ENCODE results near the gene CRISPLD2. TPM values are rescaled to one million over a fixed set of nuclear protein-coding genes. Genes with fewer than 3 reads are reported as not detected.

Gene CRISPLD2
- total and polyA plus RNA-seq, 9 of the 15 experiments (the other 6 are each of a cell fraction or from before 2014, with no cell fraction given): 0.03 to 0.24 (median 0.04) TPM; not detected in 4

GRCh38 chr16:84853534-84853933, 33.7 kb downstream of the CRISPLD2 start:
- H2AFZ ChIP-seq (ENCODE audit: low read depth, low read length): no peak overlapping the region
- H3K4me2 ChIP-seq (ENCODE audit: insufficient read depth, low read length): no peak overlapping the region
- no peaks in the 10 kb centered on the region for H3K36me3 ChIP-seq (ENCODE audit: control insufficient read depth, insufficient read depth, low read length)
- peak overlapping the region in 1 of 2 experiments; percentile 61; a peak in 1 of 4 replicates for H3K9ac ChIP-seq (ENCODE audit: insufficient read depth in 1 of 2, low read depth in 2 of 2, low read length in 2 of 2)
- peaks cover 0 to 13% of the 10 kb centered on the region in 2 experiments; a peak in 1 of 5 replicates for H3K4me1 ChIP-seq (replicated peaks in 1 of 2; ENCODE audit: control insufficient read depth in 2 of 2, insufficient read depth in 2 of 2, low read length in 2 of 2)
- H3K9me1 ChIP-seq (ENCODE audit: control insufficient read depth, insufficient read depth, low read length): no peaks in the 10 kb centered on the region
- ChIA-PET CTCF (ENCODE audit: low intra/inter-chr PET ratio) (no interaction called here), POLR2A (interaction anchor here (0.5 to 1.1 kb wide), 3 partner anchors 24 to 218 kb away, joined by 3 to 4 read pairs (median 4); no protein-coding TSS in a partner anchor)
- H3K9me3 ChIP-seq (replicated peaks; ENCODE audit: control insufficient read depth, insufficient read depth, low read depth, low read length): no peaks in the 10 kb centered on the region
- FAIRE-seq (no peak), ATAC-seq (no peak), DNase-seq (ENCODE audit: extremely low read depth in 1 of 4, low spot score in 3 of 4) (no peak)
- TF ChIP-seq CBX8 (IDR thresholded peaks at IDR 0.05; ENCODE audit: borderline replicate concordance, extremely low read depth, low read depth, low read length, poor library complexity, severe bottlenecking) (no peak), SREBF2 (CRISPR knock-in tag; IDR thresholded peaks at IDR 0.05) (no peak), RBBP5 (IDR thresholded peaks at IDR 0.05; ENCODE audit: borderline replicate concordance, insufficient read depth, low read length, poor library complexity, severe bottlenecking) (no peak), KDM5B (IDR thresholded peaks at IDR 0.05; ENCODE audit: insufficient replicate concordance, low read depth, low read length) (no peak), ZBTB43 (CRISPR knock-in tag; IDR thresholded peaks at IDR 0.05) (no peak), ZNF584 (CRISPR knock-in tag; IDR thresholded peaks at IDR 0.05; ENCODE audit: low read depth) (no peak), CEBPB (tag; IDR thresholded peaks at IDR 0.05) (no peak), ZBTB11 (CRISPR knock-in tag; IDR thresholded peaks at IDR 0.05) (peak in 1 of 3 experiments; percentile 22; a peak in 1 of 6 replicates), PCBP2 (IDR thresholded peaks at IDR 0.05; ENCODE audit: low read depth, low read length, poor library complexity, severe bottlenecking) (no peak)
- peaks cover 70 to 86% of the 10 kb centered on the region in 2 experiments for H3K27me3 ChIP-seq (ENCODE audit: control insufficient read depth in 2 of 2, insufficient read depth in 2 of 2, low read length in 2 of 2)
- no peaks in the 10 kb centered on the region for H3K79me2 ChIP-seq (ENCODE audit: control insufficient read depth, insufficient read depth, low read length)
- 5% methylated on average over 16 of the region's 16 CpGs for WGBS (ENCODE audit: insufficient coverage, low coverage, missing lambda C conversion rate)
- BruUV-seq (replicated peaks): no TSS peak
- intact Hi-C loops (cut with micrococcal nuclease) (no loop called here), in situ Hi-C loops (cut with MboI) (no loop called here)
- no peak overlapping the region for H3K4me3 ChIP-seq
- peaks cover 11% of the 10 kb centered on the region; the same call in 1 of the 2 replicates for H4K20me1 ChIP-seq (replicated peaks; ENCODE audit: control insufficient read depth, insufficient read depth, low read length)
- H3K27ac ChIP-seq (ENCODE audit: extremely low read depth, low read depth, low read length): no peak overlapping the region
